Activated CD4-positive, alpha-beta memory T cell treated with anti-CD3 and anti-CD28 coated beads, Interleukin-2, amount 10 ng/mL, durations not matched to agents 7 days and 5 days (primary cell): ENCODE data around the gene RPP21. TPM values are rescaled to one million over a fixed set of nuclear protein-coding genes. Genes with fewer than 3 reads are reported as not detected.

Experiments
- CTCF ChIA-PET: fragments of 350-600 bp; sonication (Branson Sonifier 250); formaldehyde crosslinking; loops from one replicate; lab custom pipeline; 2021; ENCODE audit warnings: antibody characterized with exemption, inconsistent platforms; lab: Charles Lee
- POLR2A ChIA-PET: fragments of 350-600 bp; sonication (Branson Sonifier 250); formaldehyde crosslinking; loops from one replicate; lab custom pipeline; 2021; ENCODE audit warnings: antibody characterized with exemption; lab: Charles Lee
- DNase-seq: peaks from one replicate; pipeline ENCODE4 v3.0.0-alpha.2; 2020
- H3K27ac Mint-ChIP-seq: one replicate; pipeline ENCODE4 v1.8.0; 2021; ENCODE audit warnings: mild to moderate bottlenecking, mixed read lengths
- H3K27me3 Mint-ChIP-seq: one replicate; pipeline ENCODE4 v1.8.0; 2021; ENCODE audit warnings: mixed read lengths
- H3K36me3 Mint-ChIP-seq: one replicate; pipeline ENCODE4 v1.8.0; 2021; ENCODE audit warnings: low read depth, mixed read lengths
- H3K4me1 Mint-ChIP-seq: one replicate; pipeline ENCODE4 v1.8.0; 2021; ENCODE audit warnings: mixed read lengths
- H3K4me3 Mint-ChIP-seq: one replicate; pipeline ENCODE4 v1.8.0; 2021; ENCODE audit warnings: mild to moderate bottlenecking, mixed read lengths
- H3K9me3 Mint-ChIP-seq: one replicate; pipeline ENCODE4 v1.8.0; 2021; ENCODE audit warnings: mixed read lengths
- total RNA-seq, 2 experiments: library from RNA; stranded (reverse); gene quantifications; one replicate each; pipeline ENCODE4 v1.2.3, GENCODE V29; 2021

Gene RPP21
- 10 to 100 TPM; 34.2 to 35.7 TPM for total RNA-seq

DNA sequence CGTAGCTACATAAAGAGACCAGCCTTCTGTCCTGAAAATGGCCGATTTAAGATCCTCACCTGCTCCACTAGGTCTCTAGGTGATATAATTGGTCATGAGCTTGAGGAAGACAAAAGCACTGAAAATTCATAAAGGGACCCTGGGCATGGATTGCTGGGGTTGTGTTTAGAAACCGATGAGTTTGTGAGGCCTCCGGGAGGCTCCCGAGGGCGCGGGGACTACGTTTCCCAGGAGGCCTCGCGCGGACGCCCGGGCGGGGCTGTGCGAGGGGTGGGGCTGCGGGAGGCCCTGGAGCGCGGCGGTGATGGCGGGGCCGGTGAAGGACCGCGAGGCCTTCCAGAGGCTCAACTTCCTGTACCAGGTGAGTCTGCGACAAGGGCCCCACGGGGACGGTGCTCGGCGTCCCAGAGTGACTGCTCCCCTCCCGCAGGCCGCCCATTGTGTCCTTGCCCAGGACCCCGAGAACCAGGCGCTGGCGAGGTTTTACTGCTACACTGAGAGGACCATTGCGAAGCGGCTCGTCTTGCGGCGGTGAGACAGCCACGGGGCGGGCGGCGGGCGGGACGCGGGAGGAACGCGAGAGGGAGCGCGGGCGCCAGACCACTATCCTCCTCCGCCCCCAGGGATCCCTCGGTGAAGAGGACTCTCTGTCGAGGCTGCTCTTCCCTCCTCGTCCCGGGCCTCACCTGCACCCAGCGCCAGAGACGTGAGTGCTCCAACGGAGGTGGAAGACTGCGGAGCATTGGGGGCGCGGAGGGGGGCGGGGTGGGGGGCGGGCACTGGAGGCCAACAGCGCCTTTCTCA lies at the start of gene RPP21:
TSS of gene RPP21 (plus strand) at position 289 of the 804 bp plus-strand sequence. CDS start at position 305, 16 bp downstream.
- H3K27ac Mint-ChIP-seq, result peak within 1 kb of the TSS; percentile 77
- H3K4me1 Mint-ChIP-seq, result peaks cover 28% of the 10 kb centered on the region
- CTCF ChIA-PET, result interaction anchor here (1.1 kb wide), 1 partner anchor 13 kb away, joined by 3 read pairs; no protein-coding TSS in a partner anchor
- peaks cover 43% of the 10 kb centered on the region for H3K36me3 Mint-ChIP-seq
- peaks cover 12% of the 10 kb centered on the region for H3K27me3 Mint-ChIP-seq
- no peaks in the 10 kb centered on the region for H3K9me3 Mint-ChIP-seq
- peak; percentile 91 for DNase-seq
- POLR2A ChIA-PET, result interaction anchor here (0.8 to 1.5 kb wide), 4 partner anchors 15 to 21 kb away, joined by 3 to 8 read pairs (median 6); partner anchors contain the start of gene TRIM39
- peak within 1 kb of the TSS; percentile 88 for H3K4me3 Mint-ChIP-seq

DNA sequence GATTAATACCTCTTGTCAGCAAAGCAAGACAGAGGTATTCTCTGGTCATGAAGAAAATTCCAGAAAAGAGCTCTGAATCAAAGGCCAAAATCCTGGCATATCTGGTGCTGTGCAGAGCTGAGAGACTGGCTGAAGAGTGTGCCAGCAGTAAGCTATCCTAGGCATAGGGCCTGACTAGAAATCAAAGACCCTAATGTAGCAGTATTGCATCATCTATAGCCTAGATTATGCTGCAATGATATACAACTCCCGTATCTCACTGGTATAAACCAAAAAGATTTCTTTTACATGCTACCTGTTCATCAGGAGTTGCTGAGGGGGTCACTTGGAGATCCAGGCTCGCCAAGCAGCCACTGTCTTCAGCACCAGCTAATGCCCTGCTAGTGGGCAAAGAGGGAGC lies 49.1 kb upstream of the RPP21 start:
- CTCF ChIA-PET, result no interaction called here
- H3K4me3 Mint-ChIP-seq, result no peak overlapping the region
- no peak for DNase-seq
- H3K36me3 Mint-ChIP-seq, result peaks cover 65% of the 10 kb centered on the region
- H3K9me3 Mint-ChIP-seq, result peaks cover 13% of the 10 kb centered on the region
- no peak overlapping the region for H3K27ac Mint-ChIP-seq
- H3K4me1 Mint-ChIP-seq, result no peaks in the 10 kb centered on the region
- POLR2A ChIA-PET, result interaction anchor here (0.7 kb wide), 1 partner anchor 31 kb away, joined by 3 read pairs; the partner anchor contains the start of gene TRIM39
- H3K27me3 Mint-ChIP-seq, result no peaks in the 10 kb centered on the region

DNA sequence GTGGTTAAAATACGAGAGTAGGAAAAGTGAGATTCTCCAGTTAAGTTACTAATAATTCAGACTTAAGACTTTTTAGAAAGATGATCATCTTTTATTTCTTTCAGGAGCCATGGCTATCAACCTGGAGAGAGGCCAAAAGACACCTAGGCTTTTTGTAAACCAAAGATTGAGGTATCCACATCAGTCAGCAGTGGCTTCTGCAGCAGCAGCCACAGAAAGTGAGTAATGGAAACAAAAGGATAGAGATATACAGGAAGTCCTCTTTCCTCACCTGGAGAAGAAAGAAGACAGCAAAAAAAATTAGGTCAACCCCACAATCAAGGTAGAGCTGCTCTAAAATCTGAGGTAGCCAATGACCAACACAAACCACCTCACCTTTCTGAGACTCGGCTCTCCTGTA lies 41.0 kb upstream of the RPP21 start:
- CTCF ChIA-PET, result no interaction called here
- POLR2A ChIA-PET, result no interaction called here
- Mint-ChIP-seq H3K4me3 (no peak overlapping the region), H3K27ac (no peak overlapping the region), H3K9me3 (peaks cover 12% of the 10 kb centered on the region), H3K27me3 (no peaks in the 10 kb centered on the region), H3K4me1 (peaks cover 16% of the 10 kb centered on the region), H3K36me3 (peaks cover 80% of the 10 kb centered on the region)
- no peak for DNase-seq

DNA sequence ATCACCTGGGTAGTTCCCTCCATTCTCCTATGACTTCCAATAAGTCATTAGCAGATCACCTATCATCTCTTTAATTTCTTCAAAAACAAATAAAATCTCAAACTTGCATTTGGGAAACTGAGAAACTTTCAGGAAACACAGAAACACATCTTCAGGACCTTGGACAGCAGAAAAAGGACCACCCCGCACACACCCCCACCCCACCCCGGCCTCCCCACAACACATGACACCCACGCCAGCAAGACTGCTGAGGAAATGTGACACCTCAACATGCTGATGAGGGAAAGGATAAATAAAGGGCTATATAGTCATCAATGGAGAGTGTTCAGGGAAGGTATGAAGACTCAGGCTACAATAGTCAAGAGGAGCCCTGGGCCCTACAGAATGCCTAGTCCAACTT lies 33.9 kb upstream of the RPP21 start:
- Mint-ChIP-seq H3K36me3 (peaks cover 77% of the 10 kb centered on the region), H3K4me1 (peaks cover 2% of the 10 kb centered on the region), H3K9me3 (no peaks in the 10 kb centered on the region), H3K4me3 (no peak overlapping the region), H3K27me3 (no peaks in the 10 kb centered on the region), H3K27ac (no peak overlapping the region)
- CTCF ChIA-PET, result no interaction called here
- POLR2A ChIA-PET, result no interaction called here
- DNase-seq, result no peak

DNA sequence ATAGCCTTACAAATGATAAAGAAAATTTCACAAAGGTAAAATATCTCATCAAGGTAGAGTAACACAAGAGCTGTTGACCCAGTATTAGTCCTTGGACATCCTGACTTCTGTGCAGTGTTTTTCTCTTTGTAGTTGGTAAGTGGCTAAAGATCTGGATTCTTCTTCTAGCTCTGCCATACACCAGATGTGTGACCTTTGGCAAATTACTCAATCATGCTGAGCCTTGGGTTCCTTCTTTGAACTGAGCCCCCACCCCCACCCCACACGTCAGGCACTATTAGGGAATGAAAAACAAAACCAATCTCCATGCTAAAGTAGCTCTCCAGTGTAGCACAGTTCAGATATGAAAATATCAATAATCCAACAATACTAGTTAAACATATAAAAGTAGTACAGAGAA lies 33.3 kb upstream of the RPP21 start:
- peaks cover 2% of the 10 kb centered on the region for H3K4me1 Mint-ChIP-seq
- DNase-seq, result no peak
- H3K27me3 Mint-ChIP-seq, result no peaks in the 10 kb centered on the region
- H3K27ac Mint-ChIP-seq, result no peak overlapping the region
- no peak overlapping the region for H3K4me3 Mint-ChIP-seq
- ChIA-PET POLR2A (interaction anchor here (0.6 kb wide), 1 partner anchor 14 kb away, joined by 3 read pairs; no protein-coding TSS in a partner anchor), CTCF (interaction anchor here (0.6 kb wide), 1 partner anchor 134 kb away, joined by 4 read pairs; no protein-coding TSS in a partner anchor)
- peaks cover 79% of the 10 kb centered on the region for H3K36me3 Mint-ChIP-seq
- no peaks in the 10 kb centered on the region for H3K9me3 Mint-ChIP-seq

DNA sequence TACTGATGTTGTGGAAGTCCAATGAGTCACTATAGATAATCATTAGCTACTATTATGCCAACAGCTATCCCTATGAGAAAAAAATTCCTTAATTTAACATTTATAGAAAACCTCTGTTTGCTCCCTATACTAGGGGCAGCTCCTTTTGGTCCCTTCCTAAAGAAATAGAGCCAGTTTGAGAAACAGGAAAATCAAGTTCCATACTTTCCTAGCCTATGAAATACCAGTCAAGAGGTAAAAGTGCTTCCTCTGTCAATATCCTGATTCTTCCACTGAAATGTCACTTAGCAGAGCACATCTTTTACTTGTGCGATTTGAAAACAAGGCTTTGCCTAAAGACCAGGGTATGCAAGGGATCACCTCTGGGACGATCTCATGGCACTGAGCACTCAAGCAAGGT lies 32.7 kb upstream of the RPP21 start:
- Mint-ChIP-seq H3K36me3 (peaks cover 76% of the 10 kb centered on the region), H3K4me3 (no peak overlapping the region), H3K27me3 (no peaks in the 10 kb centered on the region), H3K27ac (no peak overlapping the region), H3K4me1 (peaks cover 2% of the 10 kb centered on the region), H3K9me3 (no peaks in the 10 kb centered on the region)
- ChIA-PET CTCF (interaction anchor here (0.6 kb wide), 1 partner anchor 134 kb away, joined by 4 read pairs; no protein-coding TSS in a partner anchor), POLR2A (interaction anchor here (0.6 kb wide), 1 partner anchor 13 kb away, joined by 3 read pairs; no protein-coding TSS in a partner anchor)
- DNase-seq, result no peak

DNA sequence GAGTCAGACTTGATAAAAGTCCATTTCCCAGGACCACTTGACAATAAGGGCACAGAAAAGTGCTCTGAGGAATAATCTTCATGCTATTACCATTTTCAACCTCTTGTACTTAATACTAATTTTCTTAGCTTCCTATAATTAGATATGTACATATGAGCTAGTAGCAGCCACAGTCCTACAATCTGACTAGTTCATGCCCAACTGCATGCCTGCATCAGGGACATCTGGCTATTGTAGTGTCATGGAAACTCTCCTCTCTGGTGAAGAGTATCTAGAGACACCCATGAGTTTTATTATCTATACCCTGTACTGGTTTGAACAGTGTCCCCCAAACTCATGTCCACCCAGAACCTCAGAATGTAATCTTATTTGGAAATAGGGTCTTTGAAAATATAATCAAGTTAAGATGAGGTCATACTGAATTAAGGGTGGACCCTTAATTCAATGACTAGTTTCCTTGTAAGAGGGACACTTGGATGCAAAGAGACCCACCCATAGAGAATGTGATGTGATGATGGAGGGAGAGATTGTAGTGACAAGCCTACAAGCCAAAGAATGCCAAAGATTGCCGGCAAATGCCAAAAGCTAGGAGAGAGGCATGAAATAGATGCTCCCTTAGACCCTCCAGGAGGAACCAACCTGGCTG lies 32.2 kb upstream of the RPP21 start:
- Mint-ChIP-seq H3K9me3 (no peaks in the 10 kb centered on the region), H3K4me3 (no peak overlapping the region), H3K27me3 (no peaks in the 10 kb centered on the region), H3K27ac (no peak overlapping the region), H3K36me3 (peaks cover 78% of the 10 kb centered on the region), H3K4me1 (peaks cover 5% of the 10 kb centered on the region)
- DNase-seq, result no peak
- CTCF ChIA-PET, result interaction anchor here (0.6 kb wide), 1 partner anchor 1477 kb away, joined by 3 read pairs; no protein-coding TSS in a partner anchor
- POLR2A ChIA-PET, result interaction anchor here (0.7 to 1.0 kb wide), 2 partner anchors 13 to 29 kb away, joined by 3 read pairs; no protein-coding TSS in a partner anchor

DNA sequence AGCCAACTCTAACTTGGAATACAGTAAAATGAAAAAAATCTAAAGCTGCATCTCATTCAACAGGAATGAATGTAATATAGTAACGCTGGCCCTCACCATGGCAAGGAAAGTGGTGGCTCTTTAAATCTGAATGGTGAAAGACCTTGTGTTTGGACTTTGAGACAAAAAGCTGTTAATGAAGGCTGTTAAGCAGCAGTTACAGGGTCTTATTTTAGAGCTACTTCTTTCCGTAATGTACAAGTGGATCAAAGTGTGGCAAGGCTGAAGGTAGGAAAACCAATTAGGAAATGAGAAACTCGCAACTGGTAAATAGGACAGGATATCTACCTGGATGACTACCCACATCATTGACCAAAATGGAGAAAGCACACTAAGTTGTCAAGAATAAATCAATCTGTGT lies 29.8 kb upstream of the RPP21 start:
- no peak for DNase-seq
- H3K27ac Mint-ChIP-seq, result no peak overlapping the region
- POLR2A ChIA-PET, result interaction anchor here (2.5 kb wide), 1 partner anchor 11 kb away, joined by 15 read pairs; the partner anchor contains the start of gene TRIM39

DNA sequence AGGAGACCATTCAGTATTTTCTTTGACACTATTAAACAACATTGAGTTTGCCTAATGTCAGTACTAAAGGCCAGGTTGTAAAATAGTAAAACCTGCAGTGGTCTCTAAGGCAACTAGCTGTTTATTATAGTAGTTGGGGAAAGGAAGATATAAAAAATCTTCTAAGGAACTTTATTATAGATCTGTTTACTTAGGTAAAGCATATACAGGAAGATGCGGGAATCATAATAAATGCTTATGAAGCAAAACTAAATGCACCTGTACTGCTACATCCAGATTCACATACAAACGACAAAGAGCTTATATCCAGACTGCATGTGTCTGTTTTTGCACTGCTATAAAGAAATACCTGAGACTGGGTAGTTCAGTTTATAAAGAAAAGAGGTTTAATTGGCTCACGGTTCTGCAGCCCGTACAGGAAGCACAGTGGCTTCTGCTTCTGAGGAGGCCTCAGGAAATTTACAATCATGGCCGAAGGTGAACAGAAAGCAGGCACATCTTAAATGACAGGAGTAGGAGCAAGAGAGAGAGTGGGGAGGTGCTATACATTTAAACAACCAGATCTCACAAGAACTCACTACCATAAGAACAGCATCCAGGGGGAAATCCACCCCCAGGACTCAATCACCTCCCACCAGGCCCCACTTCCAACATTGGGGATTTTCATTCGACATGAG lies 26.9 kb upstream of the RPP21 start:
- H3K4me1 Mint-ChIP-seq, result peaks cover 47% of the 10 kb centered on the region
- POLR2A ChIA-PET, result interaction anchor here (1.2 kb wide), 1 partner anchor 8 kb away, joined by 7 read pairs; no protein-coding TSS in a partner anchor
- peaks cover 75% of the 10 kb centered on the region for H3K36me3 Mint-ChIP-seq
- H3K27me3 Mint-ChIP-seq, result no peaks in the 10 kb centered on the region
- no peak overlapping the region for H3K4me3 Mint-ChIP-seq
- no peaks in the 10 kb centered on the region for H3K9me3 Mint-ChIP-seq
- no peak for DNase-seq
- CTCF ChIA-PET, result interaction anchor here (1.3 kb wide), 1 partner anchor 99 kb away, joined by 4 read pairs; no protein-coding TSS in a partner anchor
- H3K27ac Mint-ChIP-seq, result peak overlapping the region; percentile 34

More for the DNA sequence above, 29.8 kb upstream of the RPP21 start:
- CTCF ChIA-PET, result no interaction called here
- Mint-ChIP-seq H3K4me1 (peaks cover 23% of the 10 kb centered on the region), H3K4me3 (no peak overlapping the region), H3K9me3 (no peaks in the 10 kb centered on the region), H3K27me3 (no peaks in the 10 kb centered on the region), H3K36me3 (peaks cover 73% of the 10 kb centered on the region)

DNA sequence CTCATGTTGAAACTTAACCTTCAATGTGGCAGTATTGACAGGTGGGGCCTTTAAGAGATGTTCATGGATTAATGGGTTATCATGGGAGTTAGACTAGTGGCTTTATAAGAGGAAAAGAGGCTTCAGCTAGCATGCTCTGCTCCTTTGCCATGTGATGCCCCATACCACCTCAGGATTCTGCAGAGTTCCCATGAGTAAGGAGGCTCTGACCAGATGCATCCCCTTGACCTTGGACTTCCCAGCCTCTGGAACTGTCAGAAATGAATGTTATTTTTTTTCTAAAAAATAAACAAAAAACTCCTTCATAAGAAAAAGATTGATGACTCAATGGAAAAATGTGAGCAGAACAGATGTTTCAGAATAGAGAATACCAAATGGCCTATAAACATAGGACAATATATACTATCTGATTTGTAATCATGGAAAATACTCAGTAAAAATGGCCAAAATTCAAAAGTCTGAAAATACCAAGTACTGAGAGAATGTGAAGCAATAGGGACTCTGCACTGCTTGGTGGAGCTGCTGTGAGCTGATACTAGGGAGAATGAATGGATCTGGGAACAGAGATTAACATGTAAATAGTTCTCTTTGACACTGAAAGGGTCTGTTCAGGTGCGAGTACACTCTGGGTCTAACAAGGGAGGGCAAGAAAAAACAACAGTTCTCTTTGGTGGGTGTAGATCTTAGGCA lies 25.7 kb upstream of the RPP21 start:
- H3K9me3 Mint-ChIP-seq, result no peaks in the 10 kb centered on the region
- POLR2A ChIA-PET, result interaction anchor here (0.6 kb wide), 1 partner anchor 255 kb away, joined by 3 read pairs; no protein-coding TSS in a partner anchor
- no peak overlapping the region for H3K4me3 Mint-ChIP-seq
- H3K4me1 Mint-ChIP-seq, result peaks cover 58% of the 10 kb centered on the region
- peaks cover 70% of the 10 kb centered on the region for H3K36me3 Mint-ChIP-seq
- H3K27ac Mint-ChIP-seq, result no peak overlapping the region
- DNase-seq, result no peak
- CTCF ChIA-PET, result no interaction called here
- H3K27me3 Mint-ChIP-seq, result no peaks in the 10 kb centered on the region

DNA sequence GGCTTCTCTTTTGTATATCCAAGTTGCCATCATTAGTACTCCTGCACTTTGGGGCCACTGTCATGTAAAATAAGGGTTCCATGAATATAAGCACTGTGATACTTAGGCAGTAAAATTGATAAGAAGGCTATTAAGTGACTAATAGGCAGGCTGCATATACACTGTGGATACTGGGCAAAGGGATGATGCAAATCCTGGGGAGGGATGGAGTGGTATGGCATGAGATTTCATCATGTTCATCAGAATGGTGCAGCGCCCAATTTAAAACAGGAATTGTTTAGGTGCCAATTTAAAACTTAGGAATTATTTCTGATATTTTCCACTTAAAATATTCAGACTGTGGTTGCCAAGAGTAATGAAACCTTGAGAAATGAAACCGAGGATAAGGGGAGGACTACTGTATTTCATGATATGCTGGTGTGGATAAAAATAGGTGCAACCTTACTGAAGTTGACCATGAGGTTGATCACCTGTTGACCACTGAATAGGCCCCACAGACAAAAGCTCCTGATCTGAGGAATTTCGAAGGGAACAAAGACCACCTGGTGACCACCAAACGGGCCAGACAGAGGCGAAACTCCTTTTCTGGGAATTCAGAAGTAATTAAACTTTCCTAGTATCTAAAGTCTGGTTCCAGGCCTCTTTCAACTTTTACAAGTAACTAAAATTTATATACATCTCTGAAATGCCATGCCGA lies 23.1 kb upstream of the RPP21 start:
- no peak overlapping the region for H3K27ac Mint-ChIP-seq
- DNase-seq, result no peak
- ChIA-PET POLR2A (no interaction called here), CTCF (no interaction called here)
- H3K27me3 Mint-ChIP-seq, result no peaks in the 10 kb centered on the region
- peaks cover 57% of the 10 kb centered on the region for H3K36me3 Mint-ChIP-seq
- no peak overlapping the region for H3K4me3 Mint-ChIP-seq
- no peaks in the 10 kb centered on the region for H3K9me3 Mint-ChIP-seq
- H3K4me1 Mint-ChIP-seq, result peaks cover 74% of the 10 kb centered on the region
